Endothelial cell of umbilical vein (primary cell): ENCODE results near the gene ARID1B. TPM values are rescaled to one million over a fixed set of nuclear protein-coding genes. Genes with fewer than 3 reads are reported as not detected.

Experiments used
- BruUV-seq: library from RNA; stranded (reverse); fragments of 400-500 nt; replicated peaks from 2 replicates; lab custom pipeline; 2021; lab: Mats Ljungman, UMichigan
- CTCF ChIA-PET: fragments of 300-600, 350-600 bp; sonication (Branson Sonifier 250); formaldehyde crosslinking; loops from one replicate; lab custom pipeline; 2021; ENCODE audit warnings: antibody characterized with exemption, inconsistent platforms; lab: Charles Lee
- POLR2A ChIA-PET: fragments of 300-600, 350-600 bp; sonication (Branson Sonifier 250); formaldehyde crosslinking; loops from one replicate; lab custom pipeline; 2021; ENCODE audit warnings: antibody characterized with exemption, inconsistent platforms; lab: Charles Lee
- DNase-seq: peaks from one replicate; pipeline ENCODE4 v3.0.0-alpha.2; 2011; ENCODE audit warnings: low read depth, low spot score
- FAIRE-seq: peaks from 2 replicates; lab custom pipeline; 2011; peaks lifted over from hg19 to GRCh38; lab: Jason Lieb, UNC
- H2AFZ ChIP-seq: 2 replicates; pipeline ENCODE4 v1.6.0; 2012; ENCODE audit warnings: low read depth, low read length, control low read depth, inconsistent platforms
- H3K27ac ChIP-seq: 2 replicates; pipeline ENCODE4 v1.5.1; 2011; ENCODE audit warnings: low read depth, mild to moderate bottlenecking, control low read depth, low read length, moderate library complexity; ENCODE audit not compliant: insufficient read depth
- H3K27me3 ChIP-seq, 2 experiments: 2 replicates each; pipeline versions ENCODE4 v1.6.0 to v1.6.1; 2011; ENCODE audit warnings: low read length in 2 of 2, mixed read lengths in 1 of 2; ENCODE audit not compliant: control insufficient read depth in 2 of 2, insufficient read depth in 2 of 2
- H3K36me3 ChIP-seq, 2 experiments: 2 replicates in 1 of 2; 3 replicates in 1 of 2; pipeline ENCODE4 v1.5.1; 2011; ENCODE audit warnings: low read length in 2 of 2, mild to moderate bottlenecking in 1 of 2, moderate library complexity in 1 of 2; ENCODE audit not compliant: control insufficient read depth in 2 of 2, insufficient read depth in 2 of 2; ENCODE audit errors: extremely low read depth in 1 of 2
- H3K4me1 ChIP-seq: 3 replicates; pipeline ENCODE4 v1.5.1; 2011; ENCODE audit warnings: mild to moderate bottlenecking, low read length; ENCODE audit not compliant: control insufficient read depth, insufficient read depth; ENCODE audit errors: extremely low read depth
- H3K4me2 ChIP-seq: 2 replicates; pipeline ENCODE4 v1.6.1; 2011; ENCODE audit warnings: low read length, control low read depth, mixed read lengths; ENCODE audit not compliant: insufficient read depth
- H3K4me3 ChIP-seq, 3 experiments: fragments of 200-600 bp in 1 of 3; sonication (generic), shearing (Covaris generic) in 1 of 3; replicated peaks in 1 of 3; 2 replicates each; pipeline ENCODE4 v1.5.1; 2011 to 2016; ENCODE audit warnings: control low read depth in 3 of 3, low read length in 3 of 3, mild to moderate bottlenecking in 2 of 3, inconsistent platforms in 1 of 3, low read depth in 1 of 3, moderate library complexity in 1 of 3; ENCODE audit not compliant: insufficient read depth in 1 of 3
- H3K79me2 ChIP-seq: 2 replicates; pipeline ENCODE4 v1.6.0; 2012; ENCODE audit warnings: low read length, inconsistent platforms; ENCODE audit not compliant: control insufficient read depth, insufficient read depth
- H3K9ac ChIP-seq: replicated peaks from 2 replicates; pipeline ENCODE3; 2011; ENCODE audit warnings: low read length, control low read depth; ENCODE audit not compliant: insufficient read depth; ENCODE audit errors: extremely low read depth
- H3K9me1 ChIP-seq: replicated peaks from 3 replicates; pipeline ENCODE4 v1.6.0; 2011; ENCODE audit warnings: mild to moderate bottlenecking, low read length; ENCODE audit not compliant: control insufficient read depth, insufficient read depth; ENCODE audit errors: extremely low read depth
- H3K9me3 ChIP-seq: replicated peaks from 2 replicates; pipeline ENCODE4 v1.5.1; 2012; ENCODE audit warnings: low read length, inconsistent platforms; ENCODE audit not compliant: control insufficient read depth, insufficient read depth
- H4K20me1 ChIP-seq: replicated peaks from 2 replicates; pipeline ENCODE3; 2011; ENCODE audit warnings: mild to moderate bottlenecking, low read length; ENCODE audit not compliant: control insufficient read depth, insufficient read depth; ENCODE audit errors: extremely low read depth
- FOS ChIP-seq: IDR thresholded peaks from 2 replicates; pipeline ENCODE4 v1.6.1; 2011; ENCODE audit warnings: mild to moderate bottlenecking, low read length, moderate library complexity, borderline replicate concordance; ENCODE audit not compliant: insufficient read depth
- GATA2 ChIP-seq: IDR thresholded peaks from 2 replicates; pipeline ENCODE4 v1.7.0; 2011; ENCODE audit warnings: low read depth, mild to moderate bottlenecking, moderate library complexity, mixed read lengths, low read length; ENCODE audit not compliant: insufficient read length, insufficient read depth
- JUN ChIP-seq: IDR thresholded peaks from 2 replicates; pipeline ENCODE4 v1.6.1; 2011; ENCODE audit warnings: borderline replicate concordance, low read depth; ENCODE audit not compliant: insufficient read length, insufficient read depth
- MAX ChIP-seq: IDR thresholded peaks from 2 replicates; pipeline ENCODE4 v1.6.1; 2011; ENCODE audit not compliant: insufficient read depth, insufficient read length
- MYC ChIP-seq: IDR thresholded peaks from one replicate; pipeline ENCODE4 v1.6.1; 2011; ENCODE audit warnings: mild to moderate bottlenecking, low read depth, low read length
- POLR2AphosphoS5 ChIP-seq: IDR thresholded peaks from 2 replicates; pipeline ENCODE4 v1.6.1; 2012; ENCODE audit warnings: low read depth, mild to moderate bottlenecking, control low read depth, low read length, moderate library complexity; ENCODE audit not compliant: insufficient read depth
- dilution Hi-C: fragments of 300-500 bp; cut with MboI; formaldehyde crosslinking; loops from one replicate; pipeline ENCODE4 v1.15.0; 2019; ENCODE audit warnings: low sequenced_read_pairs; ENCODE audit not compliant: extremely low pct_ligation_motif_present
- intact Hi-C: fragments of 100-400 bp; cut with micrococcal nuclease; formaldehyde crosslinking; loops from one replicate; pipeline ENCODE4 v1.10.0; 2022
- polyA plus RNA-seq, 4 experiments: library from polyadenylated mRNA; depleted of rRNA in 3 of 4; stranded (reverse) in 3 of 4; unstranded in 1 of 4; fragments of >200 nt; gene quantifications; 2 replicates each; pipeline versions ENCODE4 v1.2.1 to v1.2.3, GENCODE V29; 2011 to 2012; ENCODE audit warnings: missing spikeins in 1 of 4
- total RNA-seq: library from RNA; stranded (reverse); gene quantifications from 2 replicates; pipeline ENCODE4 v1.2.3, GENCODE V29; 2021

Gene ARID1B
- total and polyA plus RNA-seq, 2 donors (not counting 3 experiments of a cell fraction or from before 2014, with no cell fraction given): 21.8 to 89.5 TPM

GRCh38 chr6:157172830-157173536 is 395.8 kb downstream of the ARID1B start:
- POLR2A ChIA-PET: no interaction called here
- Histone ChIP-seq H3K79me2 (no peaks in the 10 kb centered on the region), H3K4me1 (no peaks in the 10 kb centered on the region), H3K4me2 (no peak overlapping the region), H3K4me3 (no peak overlapping the region), H2AFZ (no peak overlapping the region), H3K36me3 (peaks cover 2 to 3% of the 10 kb centered on the region in 2 experiments), H3K9me1 (no peaks in the 10 kb centered on the region), H3K27ac (no peak overlapping the region), H4K20me1 (no peaks in the 10 kb centered on the region), H3K27me3 (no peaks in the 10 kb centered on the region), H3K9ac (no peak overlapping the region), H3K9me3 (no peaks in the 10 kb centered on the region)
- FAIRE-seq (no peak), DNase-seq (no peak)
- dilution Hi-C loops (no loop called here), intact Hi-C loops (no loop called here)
- no peak for TF ChIP-seq FOS
- no peak for TF ChIP-seq MAX
- TF ChIP-seq POLR2AphosphoS5: no peak
- no TSS peak for BruUV-seq
- CTCF ChIA-PET: interaction anchor here (0.8 to 1.3 kb wide), 3 partner anchors 9 to 15 kb away, joined by 4 to 5 read pairs (median 4); no protein-coding TSS in a partner anchor

DNA sequence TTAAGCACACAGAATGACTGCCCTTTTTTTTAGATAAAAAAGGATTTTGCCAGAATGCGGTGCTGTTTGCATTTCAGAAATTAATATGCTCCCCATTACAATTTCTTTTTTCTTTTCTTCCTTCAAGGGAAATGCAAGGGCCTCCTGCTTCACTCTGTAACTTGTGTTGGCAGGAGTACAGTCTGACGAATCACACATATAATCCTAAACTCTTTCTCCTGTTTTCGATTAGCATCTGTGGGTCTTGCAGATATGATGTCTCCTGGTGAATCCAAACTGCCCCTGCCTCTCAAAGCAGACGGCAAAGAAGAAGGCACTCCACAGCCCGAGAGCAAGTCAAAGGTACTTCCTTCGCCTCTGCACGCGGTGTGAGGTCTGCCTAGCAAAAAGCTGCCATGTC is 396.6 kb downstream of the ARID1B start:
- Histone ChIP-seq H3K9me1 (no peaks in the 10 kb centered on the region), H3K9me3 (no peaks in the 10 kb centered on the region), H3K4me3 (no peak overlapping the region), H3K36me3 (peaks cover 2 to 3% of the 10 kb centered on the region in 2 experiments), H3K9ac (no peak overlapping the region), H3K4me1 (no peaks in the 10 kb centered on the region), H4K20me1 (no peaks in the 10 kb centered on the region), H3K27ac (no peak overlapping the region), H3K79me2 (no peaks in the 10 kb centered on the region), H2AFZ (no peak overlapping the region), H3K4me2 (no peak overlapping the region), H3K27me3 (no peaks in the 10 kb centered on the region)
- TF ChIP-seq MAX (no peak), JUN (no peak), GATA2 (no peak), FOS (no peak), POLR2AphosphoS5 (no peak), MYC (no peak)
- ChIA-PET POLR2A (interaction anchor here (0.7 kb wide), 1 partner anchor 59 kb away, joined by 3 read pairs; no protein-coding TSS in a partner anchor), CTCF (interaction anchor here (0.9 kb wide), 1 partner anchor 14 kb away, joined by 3 read pairs; no protein-coding TSS in a partner anchor)
- intact Hi-C loops: no loop called here
- FAIRE-seq (no peak), DNase-seq (no peak)
- dilution Hi-C loops: no loop called here
- BruUV-seq: no TSS peak
